Neuron (in vitro differentiated cells): ENCODE data around the gene ZNF217.
"Not testable (repeated sequence)": the region's sequence is repeated elsewhere in the genome, so short reads cannot be mapped to it uniquely, and the experiment has no call there.

Source experiments
- H2AFZ ChIP-seq: one replicate; pipeline ENCODE4 v1.6.1; 2013; ENCODE audit warnings: low read depth, mild to moderate bottlenecking, inconsistent platforms, low read length, moderate library complexity
- H3K27me3 ChIP-seq: one replicate; pipeline ENCODE4 v1.6.1; 2013; ENCODE audit warnings: low read length; ENCODE audit not compliant: insufficient read depth
- H3K36me3 ChIP-seq: one replicate; pipeline ENCODE4 v1.6.1; 2013; ENCODE audit warnings: low read length; ENCODE audit not compliant: insufficient read depth
- H3K4me1 ChIP-seq: one replicate; pipeline ENCODE4 v1.6.1; 2013; ENCODE audit warnings: low read length; ENCODE audit not compliant: insufficient read depth
- H3K4me3 ChIP-seq: 2 replicates; pipeline ENCODE4 v1.5.1; 2013; ENCODE audit warnings: mild to moderate bottlenecking, low read length, moderate library complexity
- H3K9me3 ChIP-seq: one replicate; pipeline ENCODE4 v1.6.1; 2013; ENCODE audit warnings: low read length

The ZNF217 gene

DNA sequence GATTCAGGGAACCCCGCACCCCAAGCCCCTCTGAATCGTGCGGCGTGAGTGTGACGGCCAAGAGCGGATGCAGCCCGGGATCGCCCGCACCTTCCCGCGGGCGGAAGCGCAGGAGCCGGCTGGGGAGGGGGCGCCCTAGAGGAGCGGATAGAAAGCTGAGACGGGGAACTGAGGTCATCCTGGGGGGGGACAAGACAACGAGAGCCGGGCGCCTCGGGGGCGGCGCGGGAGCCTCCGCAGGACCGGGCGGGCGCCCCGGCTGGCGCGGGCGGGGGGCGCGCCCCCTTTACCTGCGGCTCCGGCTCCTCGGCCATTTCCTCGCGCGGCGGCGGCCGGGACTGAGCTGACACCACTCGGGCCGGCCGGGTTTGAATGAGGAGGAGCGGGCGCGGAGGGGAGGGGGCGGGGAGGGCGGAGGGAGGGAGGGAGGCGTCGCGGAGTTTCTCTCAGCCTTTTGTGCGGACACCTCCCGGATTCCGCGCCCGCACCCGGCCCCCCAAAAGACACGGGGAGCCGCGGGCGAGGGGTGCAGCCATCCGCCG is at the start of gene ZNF217:
TSS of gene ZNF217 (minus strand) at position 374 of the 542 bp plus-strand sequence. CDS start 11,013 bp downstream, outside the sequence.
- Histone ChIP-seq H2AFZ (peak within 1 kb of the TSS; percentile 84), H3K4me3 (peak within 1 kb of the TSS; percentile 82), H3K4me1 (peaks cover 41% of the 10 kb centered on the region)
- not testable (repeated sequence) for H3K27me3 ChIP-seq, H3K36me3 ChIP-seq, H3K9me3 ChIP-seq

DNA sequence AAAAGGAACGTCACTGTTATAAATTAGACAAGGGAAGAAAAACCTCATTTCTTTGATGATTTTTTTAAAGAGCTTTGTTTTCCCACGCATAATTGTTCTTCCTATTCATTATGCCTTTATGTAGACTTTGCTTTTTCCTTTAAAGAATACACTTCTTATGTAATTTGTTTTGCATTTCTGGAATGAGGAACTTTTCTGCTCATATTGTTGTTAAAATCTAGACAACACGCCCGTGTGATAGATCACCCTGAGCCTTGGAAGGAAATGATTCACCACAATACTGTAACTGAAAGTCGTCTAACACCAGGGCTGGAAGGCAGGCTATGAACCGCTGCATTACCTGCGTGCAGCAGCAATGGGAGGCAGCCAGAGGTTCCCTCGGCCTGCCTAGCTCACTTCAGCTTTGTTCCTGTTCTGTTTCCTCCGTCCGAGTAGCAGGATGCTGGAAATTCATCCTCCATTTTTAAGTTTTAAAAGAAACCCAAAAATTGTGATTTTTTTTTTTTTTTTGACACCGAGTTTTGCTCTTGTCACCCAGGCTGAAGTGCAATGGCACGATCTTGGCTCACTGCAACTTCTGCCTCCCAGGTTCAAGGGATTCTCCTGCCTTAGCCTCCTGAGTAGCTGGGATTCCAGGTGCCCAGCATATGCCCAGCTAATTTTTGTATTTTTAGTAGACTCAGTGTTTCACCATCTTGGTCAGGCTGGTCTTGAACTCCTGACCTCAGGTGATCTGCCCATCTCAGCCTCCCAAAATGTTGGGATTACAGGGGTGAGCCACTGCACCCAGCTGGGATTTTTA is 49.6 kb upstream of the ZNF217 start:
- Histone ChIP-seq H3K4me1 (peaks cover 8% of the 10 kb centered on the region), H3K27me3 (no peaks in the 10 kb centered on the region), H3K4me3 (no peak overlapping the region), H3K36me3 (no peaks in the 10 kb centered on the region), H2AFZ (peak overlapping the region; percentile 60), H3K9me3 (no peaks in the 10 kb centered on the region)

DNA sequence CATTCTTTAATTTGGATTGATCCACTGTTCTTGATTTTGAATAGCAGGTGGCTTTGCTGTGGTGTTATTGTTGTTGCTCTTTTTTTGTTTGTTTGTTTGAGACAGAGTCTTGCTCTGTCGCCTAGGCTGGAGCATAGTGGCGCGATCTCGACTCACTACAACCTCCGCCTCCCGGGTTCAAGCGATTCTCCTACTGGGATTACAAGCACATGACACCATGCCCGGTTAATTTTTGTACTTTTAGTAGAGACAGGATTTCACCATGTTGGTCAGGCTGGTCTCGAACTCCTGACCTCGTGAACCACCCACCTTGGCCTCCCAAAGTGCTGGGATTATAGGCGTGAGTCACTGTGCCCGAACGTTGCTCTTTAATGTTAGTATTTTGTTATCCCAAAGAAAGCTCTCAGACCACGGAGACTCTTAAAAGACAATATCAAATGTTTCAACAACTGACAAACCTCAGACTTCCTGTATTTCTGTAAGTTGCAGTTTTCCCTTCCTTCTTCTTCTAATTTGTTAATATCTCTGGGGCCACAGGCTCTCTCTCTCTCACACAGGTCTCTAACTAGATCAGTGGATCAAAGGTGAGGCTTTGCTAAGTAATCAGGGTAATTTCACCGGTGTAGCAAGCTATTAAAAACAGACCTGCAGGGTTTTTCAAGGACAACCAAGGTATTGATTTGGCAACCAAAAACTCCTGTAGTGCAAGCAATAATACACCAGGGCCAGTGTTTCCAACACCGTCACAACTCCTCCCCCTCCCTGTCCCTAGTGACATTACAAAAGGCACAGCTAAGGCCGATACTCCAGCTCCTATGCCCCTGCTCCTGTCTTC is 48.8 kb upstream of the ZNF217 start:
- Histone ChIP-seq H3K27me3 (no peaks in the 10 kb centered on the region), H3K4me1 (peaks cover 8% of the 10 kb centered on the region), H3K36me3 (no peaks in the 10 kb centered on the region), H3K4me3 (no peak overlapping the region), H3K9me3 (no peaks in the 10 kb centered on the region), H2AFZ (peak overlapping the region; percentile 60)

DNA sequence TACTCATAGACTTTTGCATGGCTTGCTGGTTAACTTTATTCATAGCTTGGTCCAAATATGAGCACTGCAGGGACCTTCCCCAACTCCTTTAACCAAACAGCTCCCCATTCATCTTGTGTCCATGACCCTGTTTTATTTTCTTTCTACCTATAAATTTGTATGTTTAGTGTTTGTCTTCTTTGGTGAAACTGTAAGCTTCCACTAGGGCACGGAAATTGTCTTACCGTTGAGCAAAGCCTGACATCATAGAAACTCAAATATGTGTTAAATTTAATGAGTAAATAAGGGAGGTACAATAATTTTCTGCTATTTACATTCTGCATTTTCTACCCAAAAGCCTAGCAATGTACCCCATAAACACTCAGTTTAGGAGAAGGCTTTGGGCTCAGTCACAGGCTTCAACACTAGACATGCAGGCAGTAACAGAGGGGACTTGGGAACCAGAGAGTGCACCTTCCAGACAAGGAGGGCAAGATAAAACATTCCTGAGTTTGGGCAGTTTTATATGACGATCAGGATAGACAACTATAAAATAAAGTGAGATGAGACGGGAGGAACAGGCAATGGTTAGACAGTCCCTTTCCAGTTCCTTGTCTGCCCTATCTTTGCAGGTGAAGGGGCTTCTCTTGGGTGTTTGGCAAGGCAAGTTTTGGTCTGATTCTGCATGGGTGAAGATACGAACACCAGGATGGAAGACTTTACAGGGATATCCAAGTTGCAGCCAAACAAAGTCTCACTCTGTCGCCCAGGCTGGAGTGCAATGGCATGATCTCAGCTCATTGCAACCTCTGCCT is 46.2 kb upstream of the ZNF217 start:
- H3K36me3 ChIP-seq = no peaks in the 10 kb centered on the region
- H2AFZ ChIP-seq = no peak overlapping the region
- no peak overlapping the region for H3K4me3 ChIP-seq
- H3K27me3 ChIP-seq = no peaks in the 10 kb centered on the region
- peaks cover 8% of the 10 kb centered on the region for H3K4me1 ChIP-seq
- no peaks in the 10 kb centered on the region for H3K9me3 ChIP-seq

DNA sequence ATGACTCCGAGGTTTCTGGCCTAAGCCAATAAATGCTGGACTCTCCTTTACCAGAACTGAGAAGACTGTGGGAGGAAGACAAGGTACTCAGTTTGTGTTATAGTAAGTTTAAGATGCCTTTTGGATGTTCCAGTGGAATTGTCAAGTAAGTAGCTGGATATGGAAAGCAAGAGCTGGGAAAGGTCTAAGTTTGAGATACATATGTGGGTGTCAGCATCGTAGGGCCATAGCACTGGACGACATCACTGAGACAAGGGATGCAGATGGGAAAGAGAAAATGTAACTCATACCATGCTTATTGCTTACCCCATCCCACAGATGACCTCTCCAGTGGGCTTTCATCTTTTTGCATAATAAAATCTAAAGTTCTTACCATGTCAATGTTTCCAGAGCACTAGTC is 45.5 kb upstream of the ZNF217 start:
- H3K4me1 ChIP-seq = peaks cover 8% of the 10 kb centered on the region
- H3K4me3 ChIP-seq = no peak overlapping the region
- no peaks in the 10 kb centered on the region for H3K27me3 ChIP-seq
- no peaks in the 10 kb centered on the region for H3K36me3 ChIP-seq
- no peaks in the 10 kb centered on the region for H3K9me3 ChIP-seq
- H2AFZ ChIP-seq = no peak overlapping the region

DNA sequence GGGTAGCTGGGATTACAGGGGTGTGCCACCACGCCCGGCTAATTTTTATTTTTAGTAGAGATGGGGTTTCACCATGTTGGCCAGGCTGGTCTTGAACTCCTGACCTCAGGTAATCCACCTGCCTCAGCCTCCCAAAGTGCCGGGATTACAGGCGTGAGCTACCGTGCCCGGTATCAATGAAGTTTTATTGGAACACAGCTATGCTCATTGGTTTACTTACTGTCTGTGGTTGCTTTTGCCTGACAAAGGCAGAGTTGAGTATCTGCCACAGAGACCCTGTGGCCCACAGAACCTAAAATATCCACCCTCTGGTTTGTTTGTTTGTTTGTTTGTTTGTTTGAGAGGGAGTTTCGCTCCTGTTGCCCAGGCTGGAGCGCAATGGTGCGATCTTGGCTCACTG is 43.7 kb upstream of the ZNF217 start:
- H3K4me1 ChIP-seq, H2AFZ ChIP-seq, H3K36me3 ChIP-seq, H3K4me3 ChIP-seq, H3K27me3 ChIP-seq, H3K9me3 ChIP-seq: not testable (repeated sequence)

DNA sequence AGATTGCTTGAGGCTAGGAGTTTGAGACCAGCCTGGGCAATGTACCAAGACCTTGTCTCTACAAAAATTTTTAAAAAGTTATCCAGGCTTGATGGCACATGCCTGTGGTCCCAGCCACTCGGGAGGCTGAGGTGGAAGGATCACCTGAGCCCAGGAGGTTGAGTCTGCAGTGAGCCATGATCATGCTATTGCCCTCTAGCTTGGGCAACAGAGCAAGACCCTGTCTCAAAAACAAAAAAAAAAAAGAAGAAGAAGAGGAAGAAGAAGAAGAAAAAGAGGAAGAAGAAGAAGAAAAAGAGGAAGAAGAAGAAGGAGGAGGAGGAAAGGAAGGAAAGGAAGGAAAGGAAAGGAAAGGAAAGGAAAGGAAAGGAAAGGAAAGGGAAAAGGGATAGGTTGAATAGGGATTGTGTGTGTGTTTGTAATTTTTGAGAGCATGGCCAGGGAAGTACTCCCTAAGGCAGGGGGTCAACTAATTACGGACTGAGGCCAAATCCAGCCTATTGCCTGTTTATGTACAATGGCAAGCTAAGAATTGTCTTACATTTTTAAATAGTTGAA is 43.0 kb upstream of the ZNF217 start:
- Histone ChIP-seq H3K4me1 (no peaks in the 10 kb centered on the region), H2AFZ (no peak overlapping the region), H3K36me3 (no peaks in the 10 kb centered on the region), H3K27me3 (no peaks in the 10 kb centered on the region), H3K4me3 (no peak overlapping the region), H3K9me3 (no peaks in the 10 kb centered on the region)

DNA sequence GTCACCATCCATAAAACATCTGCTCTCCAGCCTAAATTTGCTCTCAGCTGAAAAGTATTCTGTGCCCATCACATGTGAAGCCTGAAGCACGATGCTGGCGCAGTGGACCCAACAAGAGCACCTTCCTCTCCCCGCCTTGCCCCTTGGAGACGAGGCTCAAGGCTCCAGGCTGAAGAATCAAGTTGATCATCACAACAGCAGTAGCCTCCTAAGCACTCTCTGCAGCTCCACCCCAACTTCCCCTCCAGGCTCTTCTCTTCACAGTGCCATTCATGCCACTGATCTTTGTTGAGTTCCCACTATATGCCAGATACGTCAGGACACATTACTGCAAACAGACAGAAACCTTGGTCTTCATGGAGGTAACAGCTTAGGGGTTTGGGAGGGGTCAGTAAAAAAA is 41.6 kb upstream of the ZNF217 start:
- Histone ChIP-seq H3K9me3 (no peaks in the 10 kb centered on the region), H2AFZ (no peak overlapping the region), H3K4me1 (no peaks in the 10 kb centered on the region), H3K27me3 (no peaks in the 10 kb centered on the region), H3K4me3 (no peak overlapping the region), H3K36me3 (no peaks in the 10 kb centered on the region)

DNA sequence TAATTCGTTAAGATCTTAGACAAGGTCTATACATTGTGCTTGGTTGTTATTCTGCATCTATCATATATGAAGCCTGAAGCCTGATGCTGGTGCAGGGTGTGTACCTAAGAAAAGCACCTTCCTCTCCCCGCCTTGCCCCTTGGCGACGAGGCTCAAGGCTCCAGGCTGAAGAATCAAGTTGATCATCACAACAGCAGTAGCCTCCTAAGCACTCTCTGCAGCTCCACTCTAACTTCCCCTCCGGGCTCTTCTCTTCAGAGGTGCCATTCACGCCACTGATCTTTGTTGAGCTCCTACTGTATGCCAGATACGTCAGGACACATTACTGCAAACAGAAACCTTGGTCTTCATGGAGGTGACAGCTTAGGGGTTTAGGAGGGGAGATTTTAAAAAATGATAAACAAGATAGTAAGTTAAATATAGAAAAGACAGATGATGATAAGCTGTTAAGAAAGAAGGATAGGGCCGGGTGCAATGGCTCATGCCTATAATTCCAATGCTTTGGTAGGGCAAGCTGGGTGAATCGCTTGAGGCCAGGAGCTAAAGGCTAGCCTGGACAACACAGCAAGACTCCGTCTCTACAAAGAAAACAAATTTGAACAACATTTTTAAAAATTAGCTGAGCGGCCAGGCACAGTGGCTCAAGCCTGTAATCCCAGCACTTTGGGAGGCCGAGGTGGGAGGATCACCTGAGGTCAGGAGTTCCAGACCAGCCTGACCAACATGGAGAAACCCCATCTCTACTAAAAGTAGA is 38.4 kb upstream of the ZNF217 start:
- Histone ChIP-seq H3K27me3 (no peaks in the 10 kb centered on the region), H3K9me3 (no peaks in the 10 kb centered on the region), H2AFZ (no peak overlapping the region), H3K4me3 (no peak overlapping the region), H3K36me3 (no peaks in the 10 kb centered on the region), H3K4me1 (no peaks in the 10 kb centered on the region)

DNA sequence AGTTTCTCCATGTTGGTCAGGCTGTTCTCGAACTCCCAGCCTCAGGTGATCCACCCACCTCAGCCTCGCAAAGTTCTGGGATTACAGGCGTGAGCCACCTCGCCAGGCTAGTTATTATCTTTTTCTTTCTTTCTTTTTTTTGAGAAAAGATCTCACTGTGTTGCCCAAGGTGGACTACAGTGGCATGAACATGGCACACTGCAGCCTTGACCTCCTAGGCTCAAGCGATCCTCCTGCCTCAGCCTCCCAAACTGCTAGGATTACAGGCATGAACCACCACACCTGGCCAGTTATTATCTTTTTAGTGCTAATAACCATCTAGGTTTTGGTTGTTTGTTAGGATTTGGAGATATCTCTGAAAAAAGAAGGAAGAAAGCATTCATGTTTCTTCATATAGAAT is 35.8 kb upstream of the ZNF217 start:
- H3K9me3 ChIP-seq = no peaks in the 10 kb centered on the region
- H3K4me1 ChIP-seq = no peaks in the 10 kb centered on the region
- H3K4me3 ChIP-seq = no peak overlapping the region
- no peaks in the 10 kb centered on the region for H3K36me3 ChIP-seq
- no peaks in the 10 kb centered on the region for H3K27me3 ChIP-seq
- H2AFZ ChIP-seq = no peak overlapping the region

DNA sequence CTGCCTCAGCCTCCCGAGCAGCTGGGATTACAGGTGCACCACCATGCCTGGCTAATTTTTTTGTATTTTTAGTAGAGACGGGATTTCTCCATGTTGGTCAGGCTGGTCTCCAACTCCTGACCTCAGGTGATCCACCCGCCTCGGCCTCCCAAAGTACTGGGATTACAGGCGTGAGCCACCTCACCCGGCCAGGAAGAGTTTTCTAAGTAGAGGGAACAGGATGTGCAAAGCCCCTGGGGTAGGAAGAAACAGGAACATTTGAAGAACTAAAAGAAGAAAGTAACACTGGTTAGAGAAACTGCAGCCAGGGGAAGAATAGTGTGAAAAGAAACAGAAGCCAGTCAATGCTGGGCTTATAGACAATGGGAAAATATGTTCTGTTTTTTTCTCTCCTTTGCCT is 35.1 kb upstream of the ZNF217 start:
- H3K9me3 ChIP-seq, H3K27me3 ChIP-seq, H3K4me1 ChIP-seq, H2AFZ ChIP-seq, H3K36me3 ChIP-seq, H3K4me3 ChIP-seq: not testable (repeated sequence)

DNA sequence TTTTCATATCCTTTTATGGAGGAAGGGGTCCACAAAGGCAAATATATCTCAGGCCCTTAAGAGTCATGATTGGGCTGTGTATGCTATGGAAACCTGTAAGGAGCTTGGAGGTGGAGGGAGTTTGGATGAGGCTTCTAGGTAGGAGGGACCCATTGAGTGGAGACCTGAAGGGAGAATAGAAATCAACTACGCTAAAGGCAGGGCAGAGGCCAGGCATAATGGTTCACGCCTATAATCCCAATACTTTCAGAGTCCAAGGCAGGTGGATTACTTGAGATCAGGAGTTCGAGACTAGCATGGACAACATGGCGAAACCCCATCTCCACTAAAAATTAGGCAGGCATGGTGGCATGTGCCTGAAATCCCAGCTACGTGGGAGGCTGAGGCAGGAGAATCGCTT is 34.4 kb upstream of the ZNF217 start:
- Histone ChIP-seq H3K4me1 (peaks cover 10% of the 10 kb centered on the region), H3K4me3 (no peak overlapping the region), H2AFZ (no peak overlapping the region), H3K36me3 (no peaks in the 10 kb centered on the region), H3K9me3 (no peaks in the 10 kb centered on the region), H3K27me3 (no peaks in the 10 kb centered on the region)
